Measurements from ENCODE around the gene TESK2. TPM values are rescaled to one million over a fixed set of nuclear protein-coding genes. Genes with fewer than 3 reads are reported as not detected.

Gene TESK2
- polyA plus RNA-seq, 1 donor from 2014 or later: 19.2 TPM

- peak within 1 kb of the TSS; percentile 83 to 93 (median 88) for H3K4me3 Mint-ChIP-seq
- H3K27ac Mint-ChIP-seq: peak within 1 kb of the TSS; percentile 56 to 86 (median 73)
- H3K4me1 Mint-ChIP-seq: peaks cover 0 to 6% (median 6%) of the 10 kb centered on the region in 3 donors
- H3K27me3 Mint-ChIP-seq: peaks cover 4% of the 10 kb centered on the region
- H3K9me3 Mint-ChIP-seq: no peaks in the 10 kb centered on the region
- peaks cover 3% of the 10 kb centered on the region for H3K36me3 Mint-ChIP-seq
These were observed 164.0 kb downstream of the TESK2 start, which contains the start of gene HPDL for GRCh38 chr1:45326627-45327623. HPDL (plus strand) TSS chr1:45326895; CDS start chr1:45327149, 254 bp downstream.

DNA sequence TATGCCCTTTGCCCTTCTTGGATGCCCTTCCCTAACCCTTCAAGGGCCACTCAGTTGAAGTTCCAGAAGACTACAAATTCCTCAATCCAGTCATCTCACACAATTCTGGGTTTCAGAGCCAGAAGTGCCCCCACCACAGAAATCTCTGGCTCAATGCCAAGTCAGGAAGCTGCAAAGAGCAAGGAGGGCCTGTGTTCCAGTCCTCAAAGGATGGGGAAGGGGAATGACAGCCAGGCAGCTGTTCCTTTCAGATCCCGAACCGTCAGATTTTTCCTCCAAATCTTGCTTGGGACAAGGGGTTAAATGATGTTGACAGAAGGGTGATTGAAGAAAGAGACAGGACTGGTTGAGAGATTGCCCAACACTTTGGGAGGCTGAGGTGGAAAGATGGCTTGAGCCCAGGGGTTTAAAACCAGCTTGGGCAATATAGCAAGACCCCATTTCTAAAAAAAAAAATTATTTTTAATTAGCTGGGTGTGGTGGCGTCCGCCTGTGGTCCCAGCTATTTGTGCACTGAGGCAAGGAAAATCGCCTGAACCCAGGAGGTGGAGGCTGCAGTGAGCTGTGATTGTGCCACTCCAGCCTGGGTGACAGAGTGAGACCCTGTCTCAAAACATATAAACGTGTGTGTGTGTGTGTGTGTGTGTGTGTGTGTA lies 165.0 kb downstream of the TESK2 start:
- Mint-ChIP-seq H3K4me3 (peak overlapping the region; percentile 82 to 93 (median 88)), H3K27me3 (peaks cover 4% of the 10 kb centered on the region), H3K9me3 (no peaks in the 10 kb centered on the region), H3K4me1 (peaks cover 6 to 9% (median 6%) of the 10 kb centered on the region in 3 donors), H3K36me3 (peaks cover 3% of the 10 kb centered on the region), H3K27ac (peak overlapping the region in 2 of 3 donors; percentile 12 to 86)

GRCh38 chr1:45322486-45323040 lies 168.4 kb downstream of the TESK2 start:
- peaks cover 4% of the 10 kb centered on the region for H3K27me3 Mint-ChIP-seq
- peaks cover 2 to 7% (median 6%) of the 10 kb centered on the region in 3 donors for H3K4me1 Mint-ChIP-seq
- H3K27ac Mint-ChIP-seq: peak overlapping the region in 1 of 3 donors; percentile 52
- no peaks in the 10 kb centered on the region for H3K36me3 Mint-ChIP-seq
- no peaks in the 10 kb centered on the region for H3K9me3 Mint-ChIP-seq
- H3K4me3 Mint-ChIP-seq: peak overlapping the region in 3 of 4 donors; percentile 1 to 14 (median 9)

DNA sequence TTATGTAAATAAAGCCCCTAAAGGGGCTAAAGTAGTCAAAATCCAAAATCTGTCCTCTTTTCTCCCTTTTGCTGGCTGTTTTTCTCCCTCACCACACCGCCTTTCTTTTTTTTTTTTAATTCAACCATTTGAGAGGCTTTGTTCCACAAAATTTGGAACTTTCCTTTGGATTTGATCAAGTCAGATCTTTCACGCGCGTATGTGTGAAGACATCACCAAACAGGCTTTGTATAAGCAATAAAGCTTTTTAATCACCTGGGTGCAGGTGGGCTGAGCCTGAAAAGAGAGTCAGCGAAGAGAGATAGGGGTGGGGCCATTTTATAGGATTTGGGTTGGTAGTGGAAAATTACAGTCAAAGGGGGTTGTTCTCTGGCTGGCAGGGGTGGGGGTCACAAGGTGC lies 169.5 kb downstream of the TESK2 start:
- Mint-ChIP-seq H3K36me3 (no peaks in the 10 kb centered on the region), H3K9me3 (no peaks in the 10 kb centered on the region), H3K4me1 (peaks cover 2 to 6% (median 6%) of the 10 kb centered on the region in 3 donors), H3K27ac (no peak overlapping the region), H3K27me3 (peaks cover 4% of the 10 kb centered on the region), H3K4me3 (peak overlapping the region; percentile 32 to 62 (median 56))

- no peaks in the 10 kb centered on the region for H3K36me3 Mint-ChIP-seq
- peaks cover 4% of the 10 kb centered on the region for H3K27me3 Mint-ChIP-seq
- H3K9me3 Mint-ChIP-seq: no peaks in the 10 kb centered on the region
- peaks cover 2 to 6% (median 4%) of the 10 kb centered on the region in 3 donors for H3K4me1 Mint-ChIP-seq
- no peak overlapping the region for H3K27ac Mint-ChIP-seq
- H3K4me3 Mint-ChIP-seq: no peak overlapping the region
These were observed 171.2 kb downstream of the TESK2 start for GRCh38 chr1:45319761-45320160.

GRCh38 chr1:45317166-45317565 lies 173.8 kb downstream of the TESK2 start:
- H3K4me3 Mint-ChIP-seq: no peak overlapping the region

DNA sequence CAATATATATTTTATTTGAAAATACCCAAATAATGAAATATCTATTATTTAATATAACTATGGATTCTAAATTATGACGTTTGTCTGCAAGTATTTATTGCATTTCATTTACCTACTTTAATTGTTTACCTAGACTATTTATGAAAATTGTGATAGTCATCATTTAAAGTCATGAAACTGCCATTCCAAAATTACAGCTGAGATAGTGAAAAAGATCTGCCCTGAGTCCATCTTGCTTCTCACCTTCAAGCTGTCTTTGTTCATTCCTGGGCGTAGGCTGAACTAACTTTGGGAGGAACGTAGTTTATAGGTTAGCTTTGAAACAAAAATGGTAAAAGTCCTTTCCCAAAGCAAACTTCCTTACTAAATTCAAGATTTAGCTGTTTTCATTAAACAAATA lies 176.7 kb downstream of the TESK2 start:
- Mint-ChIP-seq H3K4me3 (no peak overlapping the region), H3K9me3 (no peaks in the 10 kb centered on the region), H3K36me3 (no peaks in the 10 kb centered on the region), H3K27me3 (no peaks in the 10 kb centered on the region), H3K4me1 (no peaks in the 10 kb centered on the region), H3K27ac (no peak overlapping the region)

More at GRCh38 chr1:45317166-45317565, 173.8 kb downstream of the TESK2 start:
- no peak overlapping the region for H3K27ac Mint-ChIP-seq
- H3K36me3 Mint-ChIP-seq: no peaks in the 10 kb centered on the region
- no peaks in the 10 kb centered on the region for H3K9me3 Mint-ChIP-seq
- H3K27me3 Mint-ChIP-seq: no peaks in the 10 kb centered on the region
- peaks cover 0 to 6% (median 2%) of the 10 kb centered on the region in 3 donors for H3K4me1 Mint-ChIP-seq

GRCh38 chr1:45306905-45307304 lies 184.1 kb downstream of the TESK2 start:
- no peaks in the 10 kb centered on the region for H3K9me3 Mint-ChIP-seq
- H3K27ac Mint-ChIP-seq: peak overlapping the region in 2 of 3 donors; percentile 59 to 95
- H3K27me3 Mint-ChIP-seq: no peaks in the 10 kb centered on the region
- H3K4me1 Mint-ChIP-seq: peaks cover 21 to 32% (median 22%) of the 10 kb centered on the region in 3 donors
- peak overlapping the region in 3 of 4 donors; percentile 31 to 97 (median 77) for H3K4me3 Mint-ChIP-seq
- H3K36me3 Mint-ChIP-seq: peaks cover 2% of the 10 kb centered on the region

- H3K4me3 Mint-ChIP-seq: peak overlapping the region; percentile 36 to 97 (median 72)
- no peaks in the 10 kb centered on the region for H3K9me3 Mint-ChIP-seq
- H3K27ac Mint-ChIP-seq: peak overlapping the region; percentile 19 to 99 (median 95)
- H3K27me3 Mint-ChIP-seq: no peaks in the 10 kb centered on the region
- peaks cover 22 to 32% (median 25%) of the 10 kb centered on the region in 3 donors for H3K4me1 Mint-ChIP-seq
- H3K36me3 Mint-ChIP-seq: peaks cover 2% of the 10 kb centered on the region
These were observed 184.6 kb downstream of the TESK2 start for GRCh38 chr1:45306319-45306718.

GRCh38 chr1:45305231-45305630 lies 185.7 kb downstream of the TESK2 start:
- Mint-ChIP-seq H3K9me3 (no peaks in the 10 kb centered on the region), H3K4me1 (peaks cover 22 to 34% (median 25%) of the 10 kb centered on the region in 3 donors), H3K4me3 (peak overlapping the region; percentile 37 to 98 (median 94)), H3K27me3 (no peaks in the 10 kb centered on the region), H3K27ac (peak overlapping the region; percentile 95 to 99 (median 99)), H3K36me3 (peaks cover 2% of the 10 kb centered on the region)

GRCh38 chr1:45304311-45305081 lies 186.5 kb downstream of the TESK2 start:
- Mint-ChIP-seq H3K36me3 (peaks cover 2% of the 10 kb centered on the region), H3K4me1 (peaks cover 22 to 34% (median 25%) of the 10 kb centered on the region in 3 donors), H3K27ac (peak overlapping the region; percentile 95 to 99 (median 99)), H3K4me3 (peak overlapping the region; percentile 92 to 98 (median 96)), H3K9me3 (no peaks in the 10 kb centered on the region), H3K27me3 (no peaks in the 10 kb centered on the region)

DNA sequence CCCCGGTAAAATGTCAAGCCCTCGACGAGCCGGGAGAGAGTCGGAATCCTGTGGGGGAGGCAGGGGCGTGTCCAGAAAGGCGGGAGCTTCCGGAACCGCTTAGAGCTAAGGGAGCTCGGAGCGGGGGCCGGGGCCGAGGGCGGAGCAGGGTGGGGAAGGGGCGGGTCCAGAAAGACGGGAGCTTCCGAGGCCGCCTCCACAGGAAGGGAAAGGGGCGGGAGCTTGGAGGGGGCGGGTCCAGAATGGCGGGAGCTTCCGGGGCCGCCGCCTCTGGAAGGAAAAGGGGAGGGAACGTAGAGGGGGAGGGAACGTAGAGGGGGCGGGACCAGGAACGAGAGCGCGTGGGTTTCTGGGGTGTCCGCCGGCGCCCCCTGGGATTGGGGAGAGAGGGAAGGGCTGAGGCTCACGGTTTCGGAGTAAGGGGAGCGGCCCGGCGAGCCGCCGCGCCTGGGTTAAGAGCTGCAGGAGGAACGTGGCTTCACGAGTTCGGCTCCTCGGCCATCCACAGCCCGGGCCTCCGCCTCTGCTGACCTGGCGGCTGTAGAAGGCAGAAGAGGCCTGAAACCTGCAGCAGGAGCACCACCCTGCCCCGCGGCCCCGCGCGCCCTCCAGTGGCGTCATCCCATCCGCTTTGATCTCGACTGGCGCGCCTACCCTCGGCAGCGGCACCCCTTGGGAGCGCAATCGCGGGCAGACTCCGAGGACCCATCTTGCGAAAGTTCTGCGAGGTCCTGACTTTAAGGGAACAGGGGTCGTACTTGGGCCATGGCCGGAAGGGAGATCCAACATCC lies 187.2 kb downstream of the TESK2 start:
- no peaks in the 10 kb centered on the region for H3K9me3 Mint-ChIP-seq
- H3K27me3 Mint-ChIP-seq: no peaks in the 10 kb centered on the region
- peaks cover 22 to 34% (median 25%) of the 10 kb centered on the region in 3 donors for H3K4me1 Mint-ChIP-seq
- peak overlapping the region; percentile 95 to 99 (median 99) for H3K27ac Mint-ChIP-seq
- peak overlapping the region; percentile 92 to 98 (median 96) for H3K4me3 Mint-ChIP-seq
- peaks cover 2% of the 10 kb centered on the region for H3K36me3 Mint-ChIP-seq

DNA sequence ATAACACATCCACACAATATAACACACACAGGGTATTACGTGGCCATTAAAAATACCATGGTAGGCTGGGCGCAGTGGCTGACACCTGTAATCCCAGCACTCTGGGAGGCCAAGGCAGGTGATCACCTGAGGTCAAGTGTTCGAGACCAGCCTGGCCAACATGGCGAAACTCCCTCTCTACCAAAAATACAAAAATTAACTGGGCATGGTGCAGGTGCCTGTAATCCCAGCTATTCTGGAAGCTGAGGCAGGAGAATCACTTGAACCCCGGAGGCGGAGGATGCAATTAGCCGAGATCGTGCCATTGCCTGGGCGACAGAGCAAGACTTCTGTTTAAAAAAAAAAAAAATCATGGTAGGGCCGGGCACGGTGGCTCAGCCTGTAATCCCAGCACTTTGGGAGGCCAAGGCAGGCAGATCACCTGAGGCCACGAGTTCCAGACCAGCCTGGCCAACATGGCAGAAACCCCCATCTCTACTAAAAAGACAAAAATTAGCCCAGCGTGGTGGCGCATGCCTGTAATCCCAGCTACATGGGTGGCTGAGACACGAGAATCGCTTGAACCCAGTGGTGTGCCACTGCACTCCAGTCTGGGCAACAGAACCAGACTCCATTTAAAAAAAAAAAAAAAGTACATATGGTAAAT lies 188.3 kb downstream of the TESK2 start:
- peaks cover 22 to 34% (median 25%) of the 10 kb centered on the region in 3 donors for H3K4me1 Mint-ChIP-seq
- no peaks in the 10 kb centered on the region for H3K27me3 Mint-ChIP-seq
- H3K27ac Mint-ChIP-seq: peak overlapping the region in 2 of 3 donors; percentile 85 to 95
- peaks cover 3% of the 10 kb centered on the region for H3K36me3 Mint-ChIP-seq
- H3K9me3 Mint-ChIP-seq: no peaks in the 10 kb centered on the region
- peak overlapping the region; percentile 36 to 97 (median 94) for H3K4me3 Mint-ChIP-seq

All from IgD-negative memory B cell (primary cell).